HepG2 (cell line): Measurements from ENCODE around the gene ATP2C2.

Experiments
- GABPA ChIP-seq, 2 experiments: IDR thresholded peaks; 2 replicates each; pipeline ENCODE4 v1.6.1; 2011 to 2016; ENCODE audit warnings: low read depth in 2 of 2, low read length in 1 of 2, missing biosample characterization in 1 of 2, missing genetic modification characterization in 1 of 2
- GATAD2A ChIP-seq: IDR thresholded peaks from 2 replicates; pipeline ENCODE4 v1.6.1; 2016
- JUND ChIP-seq: sonication (generic); formaldehyde crosslinking; IDR thresholded peaks from 2 replicates; pipeline ENCODE4 v1.8.0; 2022; ENCODE audit warnings: mild to moderate bottlenecking, missing genetic modification reagents
- TGIF2 ChIP-seq: IDR thresholded peaks from 2 replicates; pipeline ENCODE4 v1.6.1; 2016; ENCODE audit warnings: control low read depth, missing compliant biosample characterization
- TF ChIP-seq, protein P1 (sequence below): sonication (generic); formaldehyde crosslinking; IDR thresholded peaks from 2 replicates; pipeline ENCODE4 v1.5.0; 2020; ENCODE audit warnings: mild to moderate bottlenecking, missing genetic modification reagents, moderate library complexity

- TF ChIP-seq TGIF2 (CRISPR knock-in tag) (no peak), JUND (CRISPR knock-in tag) (no peak), GABPA (IDR thresholded peaks at IDR 0.05; ENCODE audit: low read depth, low read length) (no peak), GABPA (CRISPR knock-in tag; IDR thresholded peaks at IDR 0.05; ENCODE audit: low read depth) (peak; percentile 86), GATAD2A (CRISPR knock-in tag) (no peak)
- TF ChIP-seq, protein P1, sequence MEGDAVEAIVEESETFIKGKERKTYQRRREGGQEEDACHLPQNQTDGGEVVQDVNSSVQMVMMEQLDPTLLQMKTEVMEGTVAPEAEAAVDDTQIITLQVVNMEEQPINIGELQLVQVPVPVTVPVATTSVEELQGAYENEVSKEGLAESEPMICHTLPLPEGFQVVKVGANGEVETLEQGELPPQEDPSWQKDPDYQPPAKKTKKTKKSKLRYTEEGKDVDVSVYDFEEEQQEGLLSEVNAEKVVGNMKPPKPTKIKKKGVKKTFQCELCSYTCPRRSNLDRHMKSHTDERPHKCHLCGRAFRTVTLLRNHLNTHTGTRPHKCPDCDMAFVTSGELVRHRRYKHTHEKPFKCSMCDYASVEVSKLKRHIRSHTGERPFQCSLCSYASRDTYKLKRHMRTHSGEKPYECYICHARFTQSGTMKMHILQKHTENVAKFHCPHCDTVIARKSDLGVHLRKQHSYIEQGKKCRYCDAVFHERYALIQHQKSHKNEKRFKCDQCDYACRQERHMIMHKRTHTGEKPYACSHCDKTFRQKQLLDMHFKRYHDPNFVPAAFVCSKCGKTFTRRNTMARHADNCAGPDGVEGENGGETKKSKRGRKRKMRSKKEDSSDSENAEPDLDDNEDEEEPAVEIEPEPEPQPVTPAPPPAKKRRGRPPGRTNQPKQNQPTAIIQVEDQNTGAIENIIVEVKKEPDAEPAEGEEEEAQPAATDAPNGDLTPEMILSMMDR, result 0 out of 2 replicates have a peak, but pooled peaks have one; percentile 12
These were observed 55.1 kb downstream of the ATP2C2 start for GRCh38 chr16:84423416-84423837.
